MG63 (cell line): Measurements from ENCODE around the gene FGR. TPM values are rescaled to one million over a fixed set of nuclear protein-coding genes. Genes with fewer than 3 reads are reported as not detected.

Experiments
- DNase-seq: peaks from one replicate; pipeline ENCODE4 v3.0.0-alpha.2; 2020
- H3K27me3 ChIP-seq: fragments of 250-450 bp; sonication (Bioruptor Pico); 2 replicates; pipeline ENCODE4 v1.5.1; 2020; ENCODE audit warnings: mild to moderate bottlenecking, moderate library complexity
- H3K36me3 ChIP-seq: fragments of 250-450 bp; sonication (Bioruptor Pico); 2 replicates; pipeline ENCODE4 v1.5.1; 2020; ENCODE audit warnings: mild to moderate bottlenecking, moderate library complexity
- H3K4me3 ChIP-seq: fragments of 250-450 bp; sonication (Bioruptor Pico); 2 replicates; pipeline ENCODE4 v1.5.1; 2020; ENCODE audit warnings: mild to moderate bottlenecking, moderate library complexity
- H3K9me3 ChIP-seq: fragments of 250-450 bp; sonication (Bioruptor Pico); 2 replicates; pipeline ENCODE4 v1.5.1; 2020; ENCODE audit warnings: mild to moderate bottlenecking, moderate library complexity
- total RNA-seq: library from RNA; depleted of rRNA; stranded (reverse); fragments of >200 nt; shearing (Covaris generic); gene quantifications from 2 replicates; pipeline ENCODE4 v1.2.3, GENCODE V29; 2014; ENCODE audit warnings: low replicate concordance

FGR gene
- total RNA-seq, 1 experiment from 2014 or later: not detected

DNA sequence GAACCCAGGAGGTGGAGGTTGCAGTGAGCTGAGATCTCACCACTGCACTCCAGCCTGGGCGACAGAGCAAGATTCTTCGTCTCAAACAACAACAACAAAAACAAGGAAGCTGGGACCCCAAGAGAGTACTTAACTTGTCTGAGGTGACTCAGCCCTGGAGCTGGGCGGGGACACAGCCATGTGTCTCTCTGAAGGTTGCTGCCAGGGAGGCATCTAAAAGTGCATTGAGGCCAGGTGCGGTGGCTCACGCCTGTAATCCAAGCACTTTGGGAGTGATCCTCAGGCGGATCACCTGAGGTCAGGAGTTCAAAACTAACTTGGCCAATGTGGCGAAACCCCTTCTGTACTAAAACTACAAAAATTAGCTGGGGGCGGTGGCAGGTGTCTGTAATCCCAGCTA is 29.3 kb upstream of the FGR start:
- no peak overlapping the region for H3K4me3 ChIP-seq

DNA sequence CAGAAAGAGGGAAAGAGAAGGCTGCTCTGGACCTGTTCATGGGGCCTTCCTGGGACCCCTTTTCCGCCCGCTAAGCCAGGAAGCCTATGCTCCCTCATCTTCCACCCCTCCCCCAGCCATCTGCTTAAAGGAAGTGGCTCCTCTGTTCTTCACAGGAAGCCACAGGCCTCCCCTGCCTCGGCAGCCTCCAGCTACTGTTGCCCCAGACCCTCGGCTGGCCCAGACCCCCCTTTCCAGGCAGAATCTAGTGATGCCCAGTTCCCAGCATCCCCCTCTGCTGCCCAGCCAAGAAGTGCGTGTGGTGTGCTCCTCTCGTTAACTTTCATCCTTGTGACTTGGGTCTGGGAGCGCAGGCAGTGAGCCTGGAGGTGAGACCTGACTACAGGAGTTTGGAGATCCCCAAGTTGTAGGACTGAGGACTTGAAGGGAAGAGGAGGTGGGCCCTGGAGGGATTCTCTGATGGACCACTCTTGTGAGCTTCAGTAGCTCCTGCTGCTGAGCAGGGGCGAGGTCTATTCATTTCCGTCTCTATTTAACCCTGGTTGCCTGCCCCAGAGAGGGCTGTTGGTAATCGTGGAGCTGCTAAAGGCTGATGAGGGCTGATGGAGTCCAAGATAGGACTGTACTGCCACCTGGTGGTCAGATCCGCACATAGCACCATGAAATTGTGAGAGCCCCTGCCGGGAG is 27.9 kb upstream of the FGR start:
- peak; percentile 59 for DNase-seq
- Histone ChIP-seq H3K4me3 (no peak overlapping the region), H3K9me3 (no peaks in the 10 kb centered on the region), H3K27me3 (no peaks in the 10 kb centered on the region), H3K36me3 (no peaks in the 10 kb centered on the region; the same call in 1 of the 2 replicates)

More for the DNA sequence above, 29.3 kb upstream of the FGR start:
- H3K36me3 ChIP-seq: no peaks in the 10 kb centered on the region; the same call in 1 of the 2 replicates
- no peaks in the 10 kb centered on the region for H3K27me3 ChIP-seq
- no peak for DNase-seq
- H3K9me3 ChIP-seq: no peaks in the 10 kb centered on the region

DNA sequence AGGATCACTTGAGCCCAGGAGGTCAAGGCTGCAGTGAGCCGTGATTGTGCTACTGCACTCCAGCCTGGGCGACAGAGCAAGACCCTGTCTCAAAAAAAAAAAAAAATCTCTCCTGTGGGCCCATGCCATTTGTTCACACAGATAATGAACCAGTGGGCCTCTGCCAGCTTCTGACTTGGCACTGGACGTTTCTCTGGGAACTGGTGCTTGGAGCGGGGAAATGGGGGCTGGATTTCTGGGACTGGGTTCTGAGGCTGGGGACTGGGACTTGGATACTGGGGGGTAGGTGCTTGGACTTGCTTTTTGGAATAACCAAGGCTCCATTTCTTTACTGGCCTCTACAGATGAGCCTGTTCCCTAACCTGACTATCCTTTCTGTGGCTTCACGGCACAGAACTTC is 27.3 kb upstream of the FGR start:
- no peaks in the 10 kb centered on the region for H3K27me3 ChIP-seq
- H3K4me3 ChIP-seq: no peak overlapping the region
- DNase-seq: no peak
- no peaks in the 10 kb centered on the region for H3K36me3 ChIP-seq
- H3K9me3 ChIP-seq: no peaks in the 10 kb centered on the region

DNA sequence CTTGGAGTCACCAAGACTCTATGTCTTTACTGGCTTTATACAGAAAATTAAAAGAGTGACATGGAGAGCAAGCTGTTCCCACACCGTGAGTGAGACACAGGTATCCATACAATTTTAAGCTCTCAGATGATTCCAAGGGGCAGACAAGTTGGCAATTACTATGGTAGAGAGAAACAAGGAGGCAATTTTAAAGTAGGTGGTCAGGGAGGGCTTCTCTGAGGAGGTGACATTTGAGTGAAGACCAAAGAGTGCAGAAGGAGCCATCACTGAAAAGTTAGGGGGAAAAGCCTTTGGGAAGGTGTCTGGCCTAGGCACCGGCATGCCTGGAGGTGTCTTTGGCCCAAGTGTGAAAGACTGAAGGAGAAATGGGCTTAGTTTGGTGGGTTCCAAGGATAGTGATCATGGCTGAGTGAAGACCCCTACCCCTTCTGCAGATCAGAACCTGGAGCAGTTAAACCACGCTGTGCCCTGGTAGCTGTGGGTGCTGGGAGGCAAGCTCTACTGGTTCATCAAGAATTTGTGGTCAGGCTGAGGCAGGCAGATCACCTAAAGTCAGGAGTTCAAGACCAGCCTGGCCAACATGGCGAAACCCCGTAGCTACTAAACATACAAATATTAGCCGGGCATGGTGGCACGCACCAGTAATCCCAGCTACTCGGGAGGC is 26.6 kb upstream of the FGR start:
- DNase-seq: no peak
- no peaks in the 10 kb centered on the region for H3K9me3 ChIP-seq
- no peaks in the 10 kb centered on the region for H3K36me3 ChIP-seq
- H3K27me3 ChIP-seq: no peaks in the 10 kb centered on the region
- no peak overlapping the region for H3K4me3 ChIP-seq

DNA sequence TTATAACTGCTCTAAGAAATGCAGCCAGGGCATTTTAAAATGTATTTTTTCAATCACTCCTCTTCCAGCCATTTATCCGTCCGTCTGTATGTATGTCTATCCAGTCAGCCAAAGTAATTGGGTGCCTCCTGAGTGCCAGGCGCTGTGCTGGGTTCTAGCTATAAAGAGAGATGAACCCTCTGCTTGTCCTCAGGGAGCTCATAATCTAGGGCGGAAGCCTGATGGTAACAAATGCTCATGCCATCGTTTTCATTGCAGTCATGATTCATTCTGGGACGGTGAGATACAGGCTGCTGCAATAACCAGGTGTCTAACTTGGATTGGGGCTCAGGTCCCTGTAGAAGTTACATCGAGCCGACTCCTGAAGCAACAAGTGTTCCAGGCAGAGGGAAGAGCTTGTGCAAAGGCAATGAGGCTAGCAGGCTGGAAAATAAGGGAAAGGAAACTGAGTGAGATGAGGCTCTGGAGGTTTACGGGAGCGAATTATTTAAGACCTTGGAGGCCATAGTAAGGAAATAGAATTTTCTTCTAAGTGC is 25.4 kb upstream of the FGR start:
- H3K27me3 ChIP-seq: no peaks in the 10 kb centered on the region
- H3K4me3 ChIP-seq: peak overlapping the region; percentile 41
- no peak for DNase-seq
- no peaks in the 10 kb centered on the region for H3K36me3 ChIP-seq
- no peaks in the 10 kb centered on the region for H3K9me3 ChIP-seq

DNA sequence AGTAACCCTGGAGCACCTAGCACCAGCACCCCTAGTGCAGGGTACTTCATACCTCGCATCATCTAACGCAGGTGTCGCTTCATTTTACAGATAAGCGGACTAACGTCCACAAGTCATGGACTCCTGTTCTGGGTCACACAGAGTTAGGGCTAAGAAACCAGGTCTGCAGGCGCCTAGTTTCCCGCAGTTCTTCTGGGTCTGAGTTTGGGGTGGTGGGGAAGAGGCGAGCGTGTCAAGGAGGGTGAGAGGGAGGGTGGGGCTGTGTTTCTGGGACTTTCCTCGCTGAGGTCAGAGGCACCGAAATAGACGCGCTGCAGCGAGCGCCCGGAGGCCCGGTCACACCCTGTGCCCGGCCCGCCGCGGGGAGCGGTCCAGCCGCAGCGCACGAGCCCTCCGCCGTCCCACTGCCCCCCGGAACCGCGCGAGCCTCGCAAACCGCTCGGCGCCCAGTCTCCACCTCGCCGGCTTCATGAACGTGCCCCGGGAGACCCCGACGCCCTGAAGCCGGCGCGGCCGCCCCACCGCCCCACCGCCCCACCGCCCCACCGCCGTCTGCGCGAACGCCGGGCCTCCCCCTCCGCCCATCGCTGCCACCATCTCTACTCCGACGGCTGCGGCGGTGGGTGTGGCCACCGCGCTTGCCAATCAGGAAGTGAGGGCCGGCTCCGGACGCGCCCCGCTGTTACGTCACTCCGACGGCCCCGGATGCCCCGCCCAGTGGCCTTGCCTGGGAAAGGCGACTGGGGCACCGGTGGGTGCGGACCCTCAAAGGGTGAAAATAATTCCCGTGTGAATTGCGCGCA is 24.7 kb upstream of the FGR start:
- Histone ChIP-seq H3K4me3 (peak overlapping the region; percentile 41), H3K36me3 (no peaks in the 10 kb centered on the region), H3K9me3 (no peaks in the 10 kb centered on the region), H3K27me3 (no peaks in the 10 kb centered on the region)
- DNase-seq: peak; percentile 89

DNA sequence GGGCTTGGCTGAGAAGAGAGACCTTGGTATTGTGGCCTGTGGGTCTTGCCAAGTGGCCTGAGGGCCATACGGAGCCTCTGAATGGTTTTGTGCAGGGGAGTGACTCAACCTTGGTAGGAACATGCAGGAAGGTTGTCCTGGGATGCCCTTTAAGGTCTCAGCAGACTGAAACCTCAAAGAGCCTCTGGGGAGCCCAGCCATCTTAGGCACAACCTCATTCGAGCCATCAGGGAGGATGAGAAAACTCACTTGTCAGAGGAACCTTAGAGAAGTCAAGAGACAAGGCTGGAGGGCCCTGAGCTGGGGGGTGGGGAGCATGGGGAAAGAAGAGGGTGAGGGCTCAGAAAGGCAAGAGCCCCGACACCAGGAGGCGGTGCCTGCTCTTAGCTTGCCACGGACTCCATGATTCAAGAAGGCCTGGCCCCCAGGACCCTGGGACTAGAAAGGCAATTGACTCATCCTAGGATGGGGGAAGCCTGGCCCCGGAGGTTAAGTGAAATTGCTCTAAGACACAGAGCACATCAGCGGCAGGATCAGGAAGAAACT is 24.0 kb upstream of the FGR start:
- H3K36me3 ChIP-seq: no peaks in the 10 kb centered on the region
- peak overlapping the region; percentile 41 for H3K4me3 ChIP-seq
- H3K27me3 ChIP-seq: no peaks in the 10 kb centered on the region
- peak; percentile 84 for DNase-seq
- no peaks in the 10 kb centered on the region for H3K9me3 ChIP-seq

DNA sequence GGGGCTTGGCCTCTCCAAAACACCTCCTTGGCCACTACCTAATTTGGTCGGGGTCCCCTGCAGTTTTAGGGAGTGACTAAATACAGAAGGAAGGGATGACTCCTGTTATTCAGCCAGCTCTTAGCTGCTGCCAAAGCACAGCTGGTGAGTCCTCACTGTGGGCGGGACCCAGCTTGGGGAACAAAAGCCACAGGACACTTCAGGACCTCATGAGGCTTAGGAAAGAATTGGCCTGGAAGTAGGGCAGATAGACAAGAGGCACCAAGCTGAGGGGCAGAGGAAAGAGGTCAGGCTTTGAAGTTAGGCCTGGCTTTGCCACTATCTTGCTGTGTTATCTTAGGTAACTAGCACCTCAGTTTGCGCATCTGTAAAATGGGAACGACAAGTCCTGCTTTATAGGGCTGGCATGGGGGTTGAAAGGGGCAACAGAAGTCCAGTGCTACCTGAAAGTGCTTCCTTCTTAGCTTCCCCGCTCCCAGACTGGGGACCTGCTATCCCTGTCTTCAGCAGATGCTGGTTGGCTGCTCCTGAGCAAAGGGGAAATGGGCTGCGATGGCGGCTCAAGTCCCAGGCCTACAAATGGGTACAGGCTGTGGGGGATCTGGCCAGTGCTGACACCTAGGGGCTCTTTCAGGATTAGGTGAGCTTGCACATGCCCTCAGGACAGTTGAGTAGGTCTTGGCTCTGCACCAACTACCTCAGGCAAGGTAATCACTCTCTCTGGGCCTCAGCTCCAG is 21.3 kb upstream of the FGR start:
- Histone ChIP-seq H3K9me3 (no peaks in the 10 kb centered on the region), H3K27me3 (no peaks in the 10 kb centered on the region), H3K4me3 (no peak overlapping the region), H3K36me3 (no peaks in the 10 kb centered on the region)
- peak; percentile 88 for DNase-seq

DNA sequence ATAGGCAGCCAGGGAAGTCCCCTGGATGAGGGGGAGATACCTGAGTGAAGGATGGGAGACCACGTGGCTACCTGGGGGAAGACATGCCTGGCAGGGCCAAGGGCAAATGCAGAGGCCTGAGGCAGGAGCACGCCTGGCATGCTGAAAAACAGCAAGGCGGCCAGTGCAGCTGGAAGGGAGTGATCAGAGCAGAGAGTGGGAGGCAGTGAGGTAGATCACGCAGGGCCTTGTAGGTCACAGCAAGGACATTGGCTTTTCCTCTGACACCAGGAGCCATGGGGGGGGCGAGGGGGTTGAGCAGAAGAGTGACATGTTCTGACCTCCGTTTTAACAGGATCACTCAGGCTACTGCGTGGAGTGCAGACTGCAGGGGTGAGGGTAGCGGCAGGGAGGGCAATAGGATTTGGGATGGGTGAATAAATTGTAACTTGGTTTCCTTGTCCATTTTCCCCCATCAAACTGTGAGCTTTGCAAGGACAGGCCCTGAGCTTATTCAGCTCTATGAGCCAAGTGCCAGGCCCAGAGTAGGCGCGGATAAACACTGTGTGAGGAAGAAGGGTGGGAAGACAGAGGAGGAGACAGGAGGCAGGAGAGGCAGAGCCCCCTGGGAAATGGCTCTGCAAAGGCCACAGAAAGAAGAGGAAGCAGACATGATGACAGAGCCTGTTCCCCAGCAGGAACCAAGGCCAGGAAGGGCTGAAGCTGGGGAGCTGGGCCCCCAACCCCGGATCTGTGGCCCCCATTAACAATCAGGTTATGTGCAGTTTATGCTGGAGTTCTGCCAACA is 20.4 kb upstream of the FGR start:
- no peak overlapping the region for H3K4me3 ChIP-seq
- H3K9me3 ChIP-seq: no peaks in the 10 kb centered on the region
- H3K27me3 ChIP-seq: no peaks in the 10 kb centered on the region
- no peaks in the 10 kb centered on the region for H3K36me3 ChIP-seq
- no peak for DNase-seq

DNA sequence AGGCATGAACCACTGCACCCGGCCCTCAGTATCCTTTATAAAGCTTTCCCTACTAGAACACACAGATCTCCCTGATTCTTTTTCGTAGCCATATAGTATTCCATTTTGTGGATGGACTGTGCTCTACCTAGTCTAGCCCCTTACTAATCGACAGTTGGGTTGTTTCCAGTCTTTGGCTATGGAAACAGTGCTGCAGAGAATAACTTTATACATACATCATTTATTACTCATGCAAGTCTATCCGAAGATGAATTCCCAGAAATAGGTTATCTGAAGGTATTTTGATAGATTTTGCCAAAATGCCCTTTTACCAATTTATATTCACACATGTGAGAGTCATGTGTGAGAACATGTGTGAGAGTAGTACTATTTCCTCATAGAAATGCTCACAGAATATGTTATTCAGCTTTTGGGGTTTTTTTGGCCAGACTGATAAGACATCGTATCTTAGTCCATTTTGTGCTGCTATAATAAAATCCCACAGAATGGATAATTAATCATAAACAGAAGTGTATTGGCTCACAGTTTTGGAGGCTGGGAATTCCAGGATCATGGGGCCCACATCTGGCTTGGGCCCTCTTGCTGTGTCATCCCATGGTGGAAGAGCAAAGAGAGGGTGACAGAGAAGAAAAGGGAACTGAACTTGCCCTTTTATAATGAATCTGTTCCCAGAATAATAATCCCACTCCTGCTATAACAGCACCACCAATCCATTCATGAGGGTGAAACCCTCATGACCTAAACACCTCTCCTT is 17.3 kb upstream of the FGR start:
- H3K4me3 ChIP-seq: no peak overlapping the region
- H3K9me3 ChIP-seq: no peaks in the 10 kb centered on the region
- no peaks in the 10 kb centered on the region for H3K27me3 ChIP-seq
- H3K36me3 ChIP-seq: no peaks in the 10 kb centered on the region
- DNase-seq: no peak

DNA sequence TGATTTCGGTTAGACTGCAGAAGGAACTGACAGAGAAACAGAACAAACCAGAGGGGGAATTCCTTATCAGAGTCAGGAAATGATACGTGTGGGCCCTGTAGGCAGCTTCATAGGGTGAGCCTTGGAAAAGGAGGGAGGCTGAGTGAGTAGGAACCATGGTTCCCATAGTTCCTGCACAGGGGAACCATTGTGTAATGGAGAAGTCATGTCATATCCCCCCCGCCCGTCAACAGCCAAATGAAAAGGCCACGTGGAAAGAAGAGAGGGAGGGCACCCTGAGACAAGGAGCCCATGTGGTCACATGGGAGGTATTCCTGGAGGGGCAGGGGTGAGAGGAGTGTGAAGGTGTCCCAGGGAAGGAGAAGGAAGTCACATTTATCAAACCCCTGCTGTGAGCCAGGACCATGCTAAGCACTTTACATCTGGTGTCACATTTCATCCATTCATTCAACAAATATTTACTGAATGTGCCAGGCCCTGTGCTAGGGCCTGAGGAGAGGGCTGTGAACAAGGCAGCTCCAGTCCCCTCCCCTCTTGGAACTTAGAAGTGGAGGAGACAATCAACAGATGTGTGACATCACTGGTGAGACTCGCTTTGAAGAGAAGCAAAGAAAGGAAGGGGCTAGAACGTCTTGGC is 15.7 kb upstream of the FGR start:
- no peaks in the 10 kb centered on the region for H3K27me3 ChIP-seq
- no peaks in the 10 kb centered on the region for H3K9me3 ChIP-seq
- H3K4me3 ChIP-seq: no peak overlapping the region
- H3K36me3 ChIP-seq: no peaks in the 10 kb centered on the region
- peak; percentile 50 for DNase-seq

DNA sequence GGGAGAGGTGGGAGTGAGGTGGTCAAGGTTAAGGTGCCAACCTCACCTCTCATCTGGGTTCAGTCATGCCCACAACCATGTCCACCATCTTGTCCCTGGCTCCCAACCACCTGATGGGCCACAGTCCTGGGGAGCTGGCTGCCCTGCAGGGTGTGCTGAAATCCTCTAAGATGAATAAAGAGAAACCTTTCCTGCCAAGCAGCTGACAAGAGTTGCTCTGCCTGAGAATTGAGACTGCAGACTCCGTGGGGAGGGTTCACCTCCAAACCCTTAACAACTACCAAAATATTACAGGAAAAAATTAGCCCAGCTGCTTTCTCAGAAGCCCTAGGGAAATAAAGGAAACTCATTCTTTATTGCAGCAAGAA is 15.2 kb upstream of the FGR start:
- no peak for DNase-seq
- Histone ChIP-seq H3K9me3 (no peaks in the 10 kb centered on the region), H3K4me3 (no peak overlapping the region), H3K27me3 (no peaks in the 10 kb centered on the region), H3K36me3 (no peaks in the 10 kb centered on the region)

DNA sequence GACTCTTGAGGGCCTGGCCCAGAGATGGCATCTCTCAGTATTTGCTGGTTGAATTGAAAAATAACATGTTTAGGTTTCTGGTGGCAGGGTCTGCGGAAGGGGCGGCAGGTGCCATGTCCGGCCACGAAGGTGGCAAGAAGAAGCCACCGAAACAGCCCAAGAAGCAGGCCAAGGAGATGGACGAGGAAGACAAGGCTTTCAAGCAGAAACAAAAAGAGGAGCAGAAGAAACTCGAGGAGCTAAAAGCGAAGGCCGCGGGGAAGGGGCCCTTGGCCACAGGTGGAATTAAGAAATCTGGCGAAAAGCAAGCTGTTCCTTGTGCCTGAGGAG is 14.3 kb upstream of the FGR start:
- H3K9me3 ChIP-seq: no peaks in the 10 kb centered on the region

DNA sequence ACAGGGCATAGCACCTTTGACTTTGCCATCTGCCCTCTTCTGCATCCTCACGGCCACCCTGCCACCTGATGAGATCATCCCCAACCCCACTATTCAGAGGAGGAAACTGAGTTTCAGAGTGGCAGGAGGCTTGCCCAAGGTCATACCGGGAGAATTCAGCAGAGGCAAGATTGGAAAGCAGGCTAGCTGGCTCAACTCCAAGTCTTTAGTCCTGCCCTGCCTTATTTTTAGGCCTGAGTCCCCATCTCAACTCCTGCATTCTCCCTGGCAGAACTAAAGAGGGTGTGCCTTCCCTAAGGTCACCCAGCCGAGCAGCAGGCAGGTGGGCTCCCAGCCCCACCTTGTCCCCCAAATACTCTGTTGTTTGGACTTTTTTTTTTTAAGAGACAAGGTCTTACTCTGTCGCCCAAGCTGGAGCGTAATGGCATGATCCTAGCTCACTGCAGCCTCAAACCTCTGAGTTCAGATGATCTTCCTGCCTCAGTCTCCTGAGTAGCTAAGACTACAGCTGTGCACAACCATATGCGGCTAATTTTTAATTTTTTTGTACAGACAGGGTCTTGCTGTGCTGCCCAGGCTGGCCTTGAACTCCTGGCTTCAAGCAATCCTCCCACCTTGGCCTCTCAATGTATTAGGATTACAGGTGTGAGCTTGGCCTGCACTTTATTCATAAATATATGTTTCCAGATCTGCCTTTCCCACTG is 13.8 kb upstream of the FGR start:
- H3K36me3 ChIP-seq: no peaks in the 10 kb centered on the region
- H3K4me3 ChIP-seq: no peak overlapping the region
- no peaks in the 10 kb centered on the region for H3K27me3 ChIP-seq
- H3K9me3 ChIP-seq: no peaks in the 10 kb centered on the region
- DNase-seq: no peak

More for the DNA sequence above, 14.3 kb upstream of the FGR start:
- Histone ChIP-seq H3K27me3 (no peaks in the 10 kb centered on the region), H3K4me3 (no peak overlapping the region), H3K36me3 (no peaks in the 10 kb centered on the region)
- DNase-seq: no peak
